Caki2 (cell line): ENCODE data around the gene SSTR4. TPM values are rescaled to one million over a fixed set of nuclear protein-coding genes. Genes with fewer than 3 reads are reported as not detected.

Experiments used
- DNase-seq: peaks from one replicate; pipeline ENCODE4 v3.0.0-alpha.2; 2015; ENCODE audit warnings: low read depth
- in situ Hi-C: cut with HindIII; loops from 2 replicates; pipeline ENCODE4 v1.10.0; 2016; ENCODE audit warnings: low sequenced_read_pairs, low pct_unique_long_range_greater_than_20kb, mixed read lengths
- total RNA-seq: library from RNA; depleted of rRNA; stranded (reverse); fragments of >200 nt; shearing (Covaris generic); gene quantifications from 2 replicates; pipeline ENCODE4 v1.2.3, GENCODE V29; 2014; ENCODE audit warnings: low replicate concordance

SSTR4 gene
- total RNA-seq, 1 experiment from 2014 or later = not detected

DNA sequence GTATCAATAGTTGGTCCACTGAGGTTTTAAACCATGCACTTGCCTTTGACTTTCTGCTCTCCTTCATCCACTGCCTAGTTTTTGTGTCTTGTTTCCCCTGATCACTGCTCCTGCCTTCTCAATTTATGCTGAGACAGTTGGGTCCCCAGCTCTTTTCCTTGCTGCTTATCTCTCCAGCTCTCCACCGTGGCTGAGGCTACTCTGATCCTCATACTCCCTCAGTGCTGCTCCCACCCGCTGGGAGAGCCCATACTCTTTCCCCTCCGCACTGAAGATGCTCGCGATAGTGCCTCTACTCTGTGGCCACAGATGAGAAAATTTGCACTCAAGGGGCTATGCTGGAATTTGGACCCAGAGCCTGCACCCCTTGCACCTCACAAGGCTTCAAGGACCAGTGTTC lies 17.8 kb downstream of the SSTR4 start:
- DNase-seq = no peak
- in situ Hi-C loops = no loop called here

DNA sequence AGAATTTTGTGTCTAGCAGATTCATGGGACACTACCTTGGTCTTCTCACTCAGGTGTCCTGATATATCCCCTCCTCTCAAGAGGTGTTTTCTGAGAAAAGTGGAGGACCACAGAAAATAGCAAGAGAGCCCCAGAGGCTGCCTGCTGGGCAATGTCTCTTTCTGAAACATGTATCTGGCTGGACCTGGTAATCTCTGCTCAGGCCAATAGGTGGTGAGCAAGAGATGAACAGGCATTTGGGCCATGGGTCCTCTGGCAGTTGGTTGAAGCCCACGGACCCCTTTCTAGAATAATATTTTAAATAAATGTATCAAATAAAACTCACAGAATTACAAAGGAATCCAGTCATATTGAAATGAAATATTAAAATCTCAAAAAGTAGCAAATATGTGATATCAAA lies 23.1 kb downstream of the SSTR4 start:
- in situ Hi-C loops = no loop called here
- DNase-seq = no peak

DNA sequence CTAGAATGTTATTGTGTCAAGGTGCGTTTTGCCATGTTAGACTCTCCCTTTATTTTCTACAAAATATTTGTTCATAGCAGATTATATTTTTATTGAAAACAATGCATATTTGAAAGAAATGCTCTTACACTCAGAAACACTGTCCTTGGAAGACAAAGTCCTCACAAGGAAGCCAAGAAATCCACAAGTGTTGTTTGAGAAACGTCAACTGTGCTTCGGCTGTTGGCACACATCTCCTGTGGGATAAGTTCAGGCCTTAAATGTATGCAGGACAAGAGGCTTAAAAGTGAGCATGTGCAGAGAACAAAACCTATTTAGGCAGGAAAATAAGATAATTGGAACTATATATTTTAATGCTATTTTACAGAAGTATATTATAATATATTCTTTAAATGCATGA lies 23.9 kb downstream of the SSTR4 start:
- in situ Hi-C loops = no loop called here

DNA sequence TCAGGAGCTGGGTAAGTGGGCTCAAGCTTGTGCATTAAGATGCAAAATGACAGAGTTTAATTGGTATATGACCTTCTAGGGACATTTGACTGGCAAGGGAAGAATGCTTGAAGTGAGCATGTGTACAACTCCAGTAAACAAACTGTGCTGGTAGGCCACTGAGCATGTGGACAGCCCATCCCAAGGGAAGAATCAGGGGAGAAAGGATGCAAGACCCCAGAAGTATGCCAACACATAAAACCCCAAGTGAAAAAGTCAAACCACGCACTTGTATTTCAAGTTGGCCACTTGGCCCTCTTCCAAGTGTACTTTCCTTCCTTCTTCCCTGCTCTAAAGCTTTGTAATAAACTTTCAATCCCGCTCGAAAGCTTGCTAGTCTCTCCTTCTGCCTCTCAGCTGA lies 24.7 kb downstream of the SSTR4 start:
- in situ Hi-C loops = no loop called here

More for the DNA sequence above, 23.9 kb downstream of the SSTR4 start:
- no peak for DNase-seq

DNA sequence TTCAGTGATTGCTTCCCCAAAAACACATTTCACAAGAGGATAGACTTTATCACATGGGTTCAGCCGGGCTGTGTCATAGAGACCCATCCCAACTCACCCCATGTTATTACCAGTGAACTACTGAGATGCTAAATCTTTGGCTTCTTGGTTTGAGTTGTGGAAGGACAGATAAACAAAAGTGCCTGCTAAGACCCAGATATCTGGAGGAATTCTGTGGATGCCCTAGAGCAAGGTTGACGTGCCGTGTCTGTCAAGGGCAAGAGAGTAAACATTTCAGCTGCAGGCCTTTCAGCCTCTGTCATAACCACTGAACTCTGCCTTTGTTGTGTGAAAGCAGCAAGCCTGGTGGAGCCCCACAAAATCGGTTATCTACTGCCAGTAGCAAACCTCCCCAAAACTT lies 25.5 kb downstream of the SSTR4 start:
- in situ Hi-C loops = no loop called here
- DNase-seq = no peak

More for the DNA sequence above, 24.7 kb downstream of the SSTR4 start:
- no peak for DNase-seq

DNA sequence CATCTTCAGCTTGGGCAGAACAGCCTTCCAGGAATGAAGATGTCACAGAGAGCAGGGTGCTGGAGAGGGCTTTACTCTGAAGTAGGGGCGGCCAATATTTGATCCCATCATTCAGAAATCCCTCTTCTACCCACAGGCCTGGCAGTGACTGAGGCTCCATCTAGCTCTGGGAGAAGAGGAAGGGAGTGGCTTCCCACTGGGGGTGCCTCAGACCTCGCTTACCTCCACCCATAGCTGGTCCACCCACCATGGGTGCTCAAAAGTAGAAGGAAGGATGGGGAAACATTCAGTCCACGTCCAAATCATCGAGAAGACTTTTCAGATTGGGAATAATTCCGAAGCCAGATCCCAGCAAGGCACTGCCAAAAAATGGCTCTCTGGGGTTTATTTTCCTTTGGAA lies 26.1 kb downstream of the SSTR4 start:
- in situ Hi-C loops = no loop called here
- no peak for DNase-seq

DNA sequence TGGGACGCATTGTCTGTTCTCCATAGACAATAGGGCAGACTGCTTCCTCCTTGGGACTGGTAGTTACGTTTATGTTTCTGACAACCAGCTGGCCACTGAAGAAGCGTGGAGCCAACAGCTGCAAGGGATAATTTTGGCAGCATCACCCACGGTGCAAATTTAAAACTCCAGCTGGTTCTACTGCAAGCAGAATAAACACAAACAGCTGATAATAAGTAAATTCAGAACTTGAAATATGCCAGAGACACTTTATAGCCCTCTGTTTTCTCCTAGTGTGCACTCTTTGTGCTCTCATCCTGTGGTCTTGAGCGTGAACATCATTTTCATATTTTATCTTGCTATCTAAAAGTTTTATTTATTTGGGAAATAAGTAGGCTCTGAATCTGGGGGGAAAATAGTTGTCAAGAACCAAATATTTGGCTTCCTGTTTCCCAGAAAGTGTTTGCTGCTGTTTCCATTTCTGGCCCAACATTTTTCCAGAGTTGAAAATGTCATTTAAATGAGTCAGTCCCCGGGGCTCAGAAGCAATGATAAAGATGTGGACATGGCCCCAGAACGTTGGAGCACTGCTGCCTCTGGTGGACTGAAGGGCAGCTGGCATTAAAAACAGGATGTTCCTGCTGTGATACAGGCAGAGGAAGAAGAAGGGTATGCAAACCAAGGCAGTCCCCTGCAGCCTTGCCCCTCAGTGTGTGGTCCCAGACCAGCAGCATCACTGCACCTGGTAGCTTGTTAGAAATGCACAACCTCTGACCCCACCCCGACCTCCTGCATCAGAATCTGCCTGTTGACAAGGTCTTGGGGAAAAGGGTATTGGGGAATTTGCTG lies 26.8 kb downstream of the SSTR4 start:
- DNase-seq = peak; percentile 21
- in situ Hi-C loops = no loop called here

DNA sequence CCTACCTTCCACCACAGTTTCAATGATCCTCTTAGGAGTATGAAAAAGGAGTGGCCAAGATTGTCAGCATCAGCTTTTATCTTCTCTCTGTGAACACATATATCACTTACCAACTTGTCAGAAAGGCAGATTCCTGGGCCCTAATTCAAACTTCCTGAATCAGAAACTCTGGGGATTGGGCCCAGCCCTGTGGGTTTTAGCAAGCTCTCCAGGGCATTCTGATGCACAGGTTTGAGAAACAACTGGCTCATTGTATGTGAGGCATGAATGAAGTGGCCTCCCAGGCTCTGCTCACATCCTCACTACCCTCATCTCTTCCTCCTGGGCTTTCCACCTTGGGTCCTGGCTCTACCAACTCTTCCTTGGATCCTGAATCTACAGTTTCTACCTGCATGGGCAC lies 27.5 kb downstream of the SSTR4 start:
- DNase-seq = no peak
- in situ Hi-C loops = no loop called here

DNA sequence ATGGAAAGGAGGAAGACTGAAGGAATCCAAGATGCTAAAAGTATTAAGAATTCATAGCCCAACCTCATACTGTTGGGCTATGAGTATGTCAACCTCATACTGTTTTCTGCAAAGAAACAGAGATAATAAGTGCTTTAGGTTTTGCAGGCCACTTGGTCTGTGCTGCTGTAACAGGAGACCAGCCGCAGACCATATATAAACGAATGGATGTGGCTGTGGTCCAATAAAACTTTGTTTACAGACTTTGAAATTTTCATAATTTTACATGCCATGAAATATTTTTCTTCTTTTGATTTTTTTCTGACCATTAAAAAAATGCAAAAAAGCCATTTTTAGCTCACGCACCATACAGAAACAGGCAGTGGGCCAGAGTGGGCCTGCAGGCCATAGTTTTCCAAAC lies 28.1 kb downstream of the SSTR4 start:
- DNase-seq = no peak
- in situ Hi-C loops = no loop called here

DNA sequence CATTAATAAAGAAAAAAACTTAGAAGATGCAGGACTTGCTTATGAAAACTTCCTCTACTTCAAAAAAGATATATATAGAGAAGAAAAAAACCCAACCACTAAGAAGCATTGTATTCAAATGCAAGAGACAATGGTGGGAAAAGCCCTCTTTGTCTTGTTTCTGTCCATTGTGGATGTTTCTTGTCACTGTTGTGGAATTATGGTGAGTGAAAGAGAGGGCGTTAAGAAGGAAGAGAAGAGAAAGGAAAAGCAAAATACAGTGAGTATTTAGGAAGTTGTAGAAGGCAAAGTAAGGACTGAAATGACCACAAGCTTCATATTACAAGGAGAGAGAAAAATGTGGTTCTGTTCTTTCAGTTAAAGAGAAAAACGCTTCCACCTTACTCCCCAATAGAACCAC lies 28.5 kb downstream of the SSTR4 start:
- no peak for DNase-seq
- in situ Hi-C loops = no loop called here

DNA sequence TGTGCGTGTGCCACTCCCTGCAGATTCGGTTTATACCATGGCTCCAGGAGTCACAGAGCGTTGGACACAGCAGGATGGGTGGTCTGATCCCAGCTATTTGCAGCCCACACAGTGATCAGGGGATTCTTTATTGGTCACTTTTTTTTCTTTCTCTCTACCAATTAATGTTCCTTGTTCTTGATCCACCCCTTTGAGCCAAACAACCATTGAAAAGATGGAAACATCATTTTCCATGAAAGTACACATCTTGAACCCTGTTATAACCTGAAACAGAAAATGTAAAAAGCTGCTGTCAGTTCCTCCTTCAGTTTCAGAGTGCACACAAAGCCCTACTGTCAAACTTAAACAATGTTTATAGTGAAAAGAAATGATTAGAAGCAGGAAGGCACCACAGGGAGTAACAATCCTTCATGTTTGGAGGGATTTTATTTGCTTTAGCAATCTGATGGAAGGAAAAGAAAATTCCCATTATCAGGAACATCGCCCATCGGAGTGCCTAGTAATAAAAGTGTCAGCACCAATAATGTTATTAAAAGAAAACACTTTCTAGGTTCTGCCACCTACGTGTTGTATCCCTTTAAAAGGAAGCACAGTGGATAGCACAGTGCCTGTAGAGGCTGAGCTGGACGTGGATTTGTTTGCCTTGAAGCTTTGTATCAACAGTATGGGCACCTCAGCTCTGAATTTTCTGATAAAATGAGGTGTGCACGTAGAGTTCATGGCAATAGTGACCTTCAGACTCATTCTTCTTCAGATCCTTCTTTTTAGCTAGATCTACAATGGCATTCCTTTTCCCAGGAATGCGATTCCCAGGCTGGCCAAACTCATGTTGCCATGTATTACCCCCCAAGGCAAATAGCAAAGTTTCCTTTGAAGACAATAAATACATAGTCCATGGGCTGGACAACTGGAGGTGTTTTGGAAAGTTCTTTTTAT lies 30.4 kb downstream of the SSTR4 start:
- in situ Hi-C loops = no loop called here
- DNase-seq = no peak

DNA sequence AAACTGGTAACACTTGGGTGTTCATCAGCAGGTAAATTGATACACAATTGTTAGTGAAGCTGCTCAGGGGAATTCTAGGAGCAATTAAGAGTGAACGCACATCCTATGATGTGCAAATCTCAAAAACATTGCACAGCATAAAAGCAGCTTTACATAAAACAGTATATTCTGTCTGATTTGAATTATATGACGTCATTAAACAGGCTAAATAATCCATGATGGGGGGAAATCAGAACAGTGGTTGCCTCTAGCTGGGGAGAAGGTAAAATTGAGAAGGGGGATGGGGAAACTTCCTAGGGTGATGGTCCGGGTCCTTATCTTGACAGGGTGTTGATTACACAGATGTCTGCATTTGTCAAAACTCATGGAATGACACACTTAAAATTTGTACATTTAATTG lies 31.7 kb downstream of the SSTR4 start:
- DNase-seq = no peak
- in situ Hi-C loops = no loop called here

DNA sequence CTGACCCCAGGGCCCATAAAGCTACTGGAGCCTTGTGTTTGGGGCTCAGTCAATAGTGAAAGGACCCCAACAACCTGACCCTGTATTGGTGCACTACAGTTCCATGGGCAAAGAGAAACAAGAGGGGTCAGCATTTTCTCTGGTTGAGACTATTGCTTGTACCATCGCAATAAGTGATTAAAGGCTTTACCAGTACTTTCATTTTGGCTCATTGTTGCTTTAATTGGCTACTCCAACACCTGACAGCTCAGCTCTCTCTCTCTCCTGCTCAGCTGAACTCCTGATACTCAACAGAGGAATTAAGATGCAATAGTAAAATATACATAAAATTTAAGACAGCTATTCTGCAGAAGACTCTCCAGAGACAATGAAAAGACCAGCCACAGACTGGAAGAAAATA lies 33.2 kb downstream of the SSTR4 start:
- in situ Hi-C loops = no loop called here
- DNase-seq = no peak

DNA sequence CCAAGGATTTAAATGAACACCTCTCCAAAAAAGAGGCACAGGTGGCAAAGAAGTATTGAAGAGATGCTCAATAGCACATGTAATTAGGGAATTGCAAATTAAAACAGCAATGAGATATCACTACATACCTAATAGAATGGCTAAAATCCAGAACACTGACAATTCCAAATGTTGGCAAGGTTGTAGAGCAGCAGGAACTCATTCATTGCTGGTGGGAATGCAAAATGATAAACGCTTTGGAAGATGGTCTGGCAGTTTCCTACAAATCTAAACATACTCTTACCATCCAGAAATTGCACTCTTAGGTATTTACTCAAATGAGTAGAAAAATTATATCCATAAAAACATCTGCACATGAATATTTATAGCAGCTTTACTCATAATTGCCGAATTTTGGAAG lies 34.0 kb downstream of the SSTR4 start:
- in situ Hi-C loops = no loop called here
- no peak for DNase-seq

DNA sequence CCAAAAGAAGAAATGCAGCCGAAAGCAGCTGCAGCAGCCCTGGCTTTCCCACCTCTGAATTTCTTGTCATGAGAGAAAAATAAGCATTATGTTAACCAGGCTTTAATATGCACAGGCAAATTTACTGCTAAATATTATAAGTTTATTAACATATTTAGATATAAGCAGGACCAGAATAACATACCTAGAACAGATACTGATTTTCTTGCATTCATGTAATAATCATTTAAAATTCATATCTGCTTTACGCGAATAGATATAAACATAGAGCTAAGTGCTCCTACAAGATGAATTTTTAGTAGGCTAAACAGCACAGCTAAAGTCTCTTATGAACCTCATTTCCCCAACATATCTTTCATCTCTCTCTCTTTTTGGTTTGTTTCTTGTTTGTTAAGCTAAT lies 36.3 kb downstream of the SSTR4 start:
- in situ Hi-C loops = no loop called here
- DNase-seq = no peak

DNA sequence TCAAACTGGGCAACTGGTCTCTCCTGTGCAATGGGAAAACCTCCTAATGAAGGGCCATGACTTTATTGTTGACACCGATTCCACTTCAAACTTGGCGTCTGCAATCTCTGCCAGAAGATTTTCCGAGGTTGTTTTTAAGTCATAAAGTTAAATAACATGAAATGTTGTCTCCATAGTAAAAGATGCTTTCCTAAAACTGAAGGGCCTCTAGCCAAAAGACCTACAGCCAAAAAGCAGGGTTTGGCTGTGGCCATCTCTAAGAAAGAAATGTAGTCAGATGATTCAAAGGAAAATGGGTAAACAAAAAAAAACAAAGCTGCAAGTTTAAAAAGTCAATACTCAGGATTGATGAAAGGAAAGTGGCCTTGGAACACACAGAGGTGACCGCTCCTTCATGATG lies 36.9 kb downstream of the SSTR4 start:
- in situ Hi-C loops = no loop called here
- DNase-seq = no peak

DNA sequence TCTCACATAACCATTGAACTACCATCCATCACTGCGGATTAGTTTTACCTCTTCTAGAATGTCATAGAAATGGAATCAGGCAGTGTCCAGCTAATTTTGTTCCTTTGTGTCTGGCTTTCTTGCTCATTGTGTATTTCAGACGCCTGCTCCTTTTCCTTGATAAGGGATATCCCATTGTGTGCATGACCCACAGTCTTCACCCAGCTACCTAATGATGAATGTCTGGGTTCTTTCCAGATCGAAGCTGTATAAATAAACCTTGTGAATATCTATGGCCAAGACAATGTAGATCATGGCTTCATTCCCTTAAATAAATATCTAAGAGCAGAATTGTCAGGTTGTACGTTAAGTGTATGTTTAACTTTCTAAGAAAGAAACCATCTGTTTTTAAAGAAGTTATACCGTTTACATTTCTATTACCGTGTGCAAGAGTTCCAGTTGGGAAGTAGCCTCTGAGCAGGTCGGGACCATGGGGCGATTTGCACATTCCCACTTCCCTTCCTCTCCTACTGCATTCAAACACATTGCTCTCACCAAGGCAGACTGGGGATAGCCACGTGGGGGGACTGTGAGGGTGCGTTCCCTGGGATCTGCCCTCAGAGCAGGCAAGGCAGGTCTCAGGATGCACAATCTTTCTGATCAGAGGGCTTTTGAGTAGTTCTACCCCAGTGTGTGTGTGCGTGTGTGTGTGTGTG lies 37.9 kb downstream of the SSTR4 start:
- DNase-seq = no peak
- in situ Hi-C loops = no loop called here

DNA sequence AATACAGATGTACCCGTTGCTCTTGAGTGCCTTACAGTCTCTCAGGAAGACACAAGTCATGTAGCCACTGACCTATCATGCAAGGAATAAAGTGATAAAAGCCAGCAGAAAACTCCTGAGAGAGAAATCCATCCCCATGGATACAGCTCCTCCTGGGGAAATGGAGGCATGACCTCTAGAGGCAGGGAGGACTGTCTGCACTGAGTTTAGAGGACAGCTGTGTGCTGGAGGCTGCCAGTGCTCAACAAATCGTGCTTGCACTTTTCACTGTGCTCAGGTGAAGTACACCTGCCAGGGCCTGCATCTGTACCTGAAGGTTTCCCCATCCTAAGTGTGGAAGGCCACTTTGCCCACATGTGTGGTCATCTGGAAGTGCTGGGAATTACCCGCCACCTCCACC lies 38.9 kb downstream of the SSTR4 start:
- in situ Hi-C loops = no loop called here
- DNase-seq = no peak

DNA sequence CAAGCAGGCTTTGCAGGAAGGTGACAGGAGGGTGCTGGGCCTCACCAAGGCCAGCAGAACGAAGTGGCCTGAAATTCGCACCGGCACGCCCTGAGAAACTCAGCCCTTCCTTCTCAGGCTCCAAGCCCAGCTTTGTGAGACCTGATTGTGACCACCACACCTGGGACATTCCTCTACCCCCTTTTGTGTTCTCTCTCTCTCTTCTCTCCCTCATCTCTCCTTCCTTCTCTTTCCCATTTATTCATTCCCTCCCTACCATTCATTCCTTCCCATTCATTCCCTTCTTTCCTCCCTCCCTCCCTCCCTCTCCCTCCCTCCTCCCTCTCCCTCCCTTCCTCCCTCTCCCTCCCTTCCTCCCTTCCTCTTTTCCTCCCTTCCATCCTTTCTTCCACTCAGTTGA lies 42.2 kb downstream of the SSTR4 start:
- in situ Hi-C loops = no loop called here
- no peak for DNase-seq
